Choroid plexus epithelial cell (primary cell): ENCODE measurements around the gene NDUFB7.
"Not testable (repeated sequence)": the region's sequence is repeated elsewhere in the genome, so short reads cannot be mapped to it uniquely, and the experiment has no call there.

ENCODE experiments used
- DNase-seq: peaks from one replicate; pipeline ENCODE4 v3.0.0-alpha.2; 2010; ENCODE audit warnings: low read depth
- H3K4me3 ChIP-seq: 2 replicates; pipeline ENCODE4 v1.5.1; 2011; ENCODE audit warnings: low read depth, mild to moderate bottlenecking, control low read depth, low read length, moderate library complexity
- TF ChIP-seq, protein P1 (sequence below): conservative IDR thresholded peaks from 2 replicates; pipeline ENCODE4 v1.5.1; 2011; ENCODE audit warnings: low read depth, mild to moderate bottlenecking, control low read depth, inconsistent platforms, low read length, moderate library complexity

The NDUFB7 gene

DNA sequence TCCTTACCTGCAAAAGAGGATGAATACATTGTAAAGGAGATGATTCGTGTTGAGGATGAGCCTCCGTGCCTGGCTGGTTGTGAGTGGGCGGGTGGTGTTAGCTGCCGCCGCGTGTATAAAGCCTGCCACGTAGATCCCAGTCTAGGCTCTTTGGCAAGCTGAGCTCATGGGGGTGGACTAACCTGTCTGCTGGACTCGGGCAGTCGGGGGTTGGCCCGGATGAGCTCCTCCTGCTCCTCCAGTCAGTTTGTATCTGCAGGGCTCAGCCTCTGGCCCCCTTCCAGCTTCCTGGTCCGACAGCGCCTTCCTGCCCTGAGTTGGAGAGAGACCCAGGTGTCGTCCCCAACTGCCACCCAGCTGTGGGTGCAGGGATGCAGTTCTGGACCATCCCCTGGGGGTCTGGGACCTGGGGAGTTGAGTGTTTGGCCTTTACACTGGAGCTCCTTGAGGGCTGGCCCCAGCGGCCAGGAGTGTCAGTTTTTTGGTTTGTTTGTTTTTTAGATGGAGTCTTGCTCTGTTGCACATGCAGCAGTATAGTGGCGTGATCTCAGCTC is 21.6 kb downstream of the NDUFB7 start:
- DNase-seq = peak; percentile 35
- TF ChIP-seq, protein P1, sequence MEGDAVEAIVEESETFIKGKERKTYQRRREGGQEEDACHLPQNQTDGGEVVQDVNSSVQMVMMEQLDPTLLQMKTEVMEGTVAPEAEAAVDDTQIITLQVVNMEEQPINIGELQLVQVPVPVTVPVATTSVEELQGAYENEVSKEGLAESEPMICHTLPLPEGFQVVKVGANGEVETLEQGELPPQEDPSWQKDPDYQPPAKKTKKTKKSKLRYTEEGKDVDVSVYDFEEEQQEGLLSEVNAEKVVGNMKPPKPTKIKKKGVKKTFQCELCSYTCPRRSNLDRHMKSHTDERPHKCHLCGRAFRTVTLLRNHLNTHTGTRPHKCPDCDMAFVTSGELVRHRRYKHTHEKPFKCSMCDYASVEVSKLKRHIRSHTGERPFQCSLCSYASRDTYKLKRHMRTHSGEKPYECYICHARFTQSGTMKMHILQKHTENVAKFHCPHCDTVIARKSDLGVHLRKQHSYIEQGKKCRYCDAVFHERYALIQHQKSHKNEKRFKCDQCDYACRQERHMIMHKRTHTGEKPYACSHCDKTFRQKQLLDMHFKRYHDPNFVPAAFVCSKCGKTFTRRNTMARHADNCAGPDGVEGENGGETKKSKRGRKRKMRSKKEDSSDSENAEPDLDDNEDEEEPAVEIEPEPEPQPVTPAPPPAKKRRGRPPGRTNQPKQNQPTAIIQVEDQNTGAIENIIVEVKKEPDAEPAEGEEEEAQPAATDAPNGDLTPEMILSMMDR = no peak
- H3K4me3 ChIP-seq = no peak overlapping the region

DNA sequence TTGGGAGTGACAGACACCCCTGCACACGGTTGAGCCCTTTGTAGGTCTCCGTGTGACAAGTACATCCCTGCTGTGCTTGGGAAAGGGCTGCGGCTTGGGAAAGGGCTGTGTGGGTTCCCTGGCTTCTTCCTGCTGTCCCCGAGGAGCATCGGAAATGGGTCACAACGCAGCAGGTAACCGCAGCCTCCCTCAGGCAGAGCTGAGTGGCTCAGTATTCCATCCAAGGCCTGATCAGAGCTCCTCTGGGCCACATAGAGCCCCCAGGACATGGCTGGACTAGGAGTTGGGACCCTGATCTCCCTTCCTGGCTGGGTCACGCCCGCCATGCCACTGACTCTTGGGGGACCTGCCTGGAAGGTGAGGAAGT is 26.2 kb downstream of the NDUFB7 start:
- DNase-seq = no peak
- TF ChIP-seq, protein P1 = no peak
- H3K4me3 ChIP-seq = no peak overlapping the region

DNA sequence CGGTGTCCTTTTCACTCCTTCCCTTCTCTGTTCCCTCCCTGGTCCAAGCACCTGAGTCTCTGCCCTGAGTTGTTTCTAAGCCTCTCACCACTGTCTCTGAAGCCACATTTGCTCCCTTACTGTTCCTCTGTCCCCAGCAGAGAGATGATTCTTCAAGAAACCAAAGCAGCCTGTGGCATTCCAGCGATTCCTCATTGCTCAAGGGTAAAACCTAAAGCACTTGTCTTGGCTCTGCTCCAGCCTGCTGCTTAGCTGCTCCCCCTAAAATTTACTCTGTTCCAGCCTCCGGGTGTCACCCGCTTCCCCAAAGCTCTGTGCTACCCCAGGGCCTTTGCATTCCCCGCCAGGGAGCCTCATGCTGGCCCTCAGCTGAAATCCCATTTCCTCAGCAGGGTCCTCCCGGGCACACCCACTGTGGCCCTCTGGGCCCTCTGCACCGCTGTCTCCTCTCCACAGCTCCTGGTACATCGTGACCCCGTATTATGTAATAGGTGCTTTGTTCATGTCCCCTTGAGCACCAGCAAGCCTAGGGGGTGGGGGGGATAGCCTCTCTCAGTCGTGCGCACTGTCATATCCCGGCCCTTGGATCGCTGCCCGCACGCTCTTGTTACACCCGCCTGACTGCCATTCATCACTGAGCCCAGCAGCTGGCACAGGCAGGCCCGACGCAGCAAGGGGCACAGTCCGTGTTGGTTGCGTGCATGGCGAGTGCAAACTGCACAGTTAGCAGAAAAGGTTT is 26.7 kb downstream of the NDUFB7 start:
- TF ChIP-seq, protein P1 = no peak
- H3K4me3 ChIP-seq = no peak overlapping the region
- peak; percentile 46 for DNase-seq

DNA sequence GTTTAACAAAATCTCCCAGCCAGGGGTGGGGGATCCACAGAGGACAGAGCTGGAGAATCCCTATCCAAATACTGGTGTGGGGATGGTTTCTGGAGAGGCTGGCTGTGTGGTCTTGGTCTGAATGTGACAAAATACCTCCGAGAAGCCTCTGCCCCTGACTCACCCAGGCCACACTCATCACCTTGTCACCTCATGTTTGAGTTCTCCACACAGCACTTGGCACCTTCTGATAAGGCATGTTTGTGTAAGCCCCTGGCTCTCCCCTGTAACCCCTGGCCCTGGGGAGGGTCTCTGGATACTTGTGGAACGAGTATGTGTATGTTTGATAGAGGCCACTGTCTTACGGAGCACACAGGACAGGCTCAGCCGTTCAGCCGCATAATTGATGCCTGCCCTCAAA is 27.8 kb downstream of the NDUFB7 start:
- TF ChIP-seq, protein P1 = no peak
- no peak for DNase-seq
- H3K4me3 ChIP-seq = no peak overlapping the region

DNA sequence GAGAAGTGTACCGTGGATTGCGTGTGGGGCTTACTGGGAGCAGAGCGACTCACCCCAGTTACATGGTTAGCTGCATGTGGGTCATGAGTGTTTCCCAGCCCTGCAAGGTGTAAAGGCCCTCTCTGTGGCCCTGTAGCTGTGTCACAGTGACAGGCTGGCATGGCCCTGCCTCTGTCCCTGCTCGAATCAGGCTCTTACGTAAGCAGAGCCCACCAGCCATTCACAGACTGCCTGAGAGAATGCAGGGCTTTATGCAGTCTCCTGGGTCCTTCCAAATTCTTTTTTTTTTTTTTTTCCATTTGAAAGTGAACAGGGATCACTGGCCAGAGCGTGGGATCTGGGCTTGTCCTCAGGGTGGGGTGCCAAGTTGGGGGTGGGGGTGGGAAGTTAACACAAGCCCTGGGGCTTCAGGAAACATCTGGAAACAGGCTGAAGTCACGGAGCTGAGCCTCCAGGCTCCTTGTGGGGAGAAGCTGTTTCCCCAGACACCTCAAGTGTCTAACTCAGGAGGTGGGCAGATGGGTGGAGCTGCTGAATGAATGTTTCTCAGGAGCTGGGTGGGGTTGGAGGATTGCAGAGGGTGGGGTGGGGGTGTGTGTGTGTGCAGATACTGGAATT is 29.0 kb downstream of the NDUFB7 start:
- TF ChIP-seq, protein P1 = no peak
- no peak overlapping the region for H3K4me3 ChIP-seq
- DNase-seq = peak; percentile 30

DNA sequence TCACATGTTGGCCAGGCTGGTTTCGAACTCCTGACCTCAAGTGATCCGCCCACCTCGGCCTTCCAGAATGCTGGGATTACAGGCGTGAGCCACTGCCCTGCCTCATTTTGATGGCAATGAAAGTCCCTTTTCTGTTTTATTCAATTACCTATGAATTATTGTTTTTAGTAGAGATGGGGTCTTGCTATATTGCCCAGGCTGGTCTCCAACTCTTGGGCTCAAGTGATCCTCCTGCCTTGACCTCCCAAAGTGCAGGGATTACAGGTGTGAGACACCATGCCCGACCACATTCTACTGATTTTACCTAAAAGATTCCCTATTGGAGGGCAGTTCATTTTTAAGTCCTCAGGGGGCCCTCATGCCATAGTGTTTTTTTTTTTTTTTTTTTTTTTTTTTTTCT is 29.9 kb downstream of the NDUFB7 start:
- DNase-seq = not testable (repeated sequence)

DNA sequence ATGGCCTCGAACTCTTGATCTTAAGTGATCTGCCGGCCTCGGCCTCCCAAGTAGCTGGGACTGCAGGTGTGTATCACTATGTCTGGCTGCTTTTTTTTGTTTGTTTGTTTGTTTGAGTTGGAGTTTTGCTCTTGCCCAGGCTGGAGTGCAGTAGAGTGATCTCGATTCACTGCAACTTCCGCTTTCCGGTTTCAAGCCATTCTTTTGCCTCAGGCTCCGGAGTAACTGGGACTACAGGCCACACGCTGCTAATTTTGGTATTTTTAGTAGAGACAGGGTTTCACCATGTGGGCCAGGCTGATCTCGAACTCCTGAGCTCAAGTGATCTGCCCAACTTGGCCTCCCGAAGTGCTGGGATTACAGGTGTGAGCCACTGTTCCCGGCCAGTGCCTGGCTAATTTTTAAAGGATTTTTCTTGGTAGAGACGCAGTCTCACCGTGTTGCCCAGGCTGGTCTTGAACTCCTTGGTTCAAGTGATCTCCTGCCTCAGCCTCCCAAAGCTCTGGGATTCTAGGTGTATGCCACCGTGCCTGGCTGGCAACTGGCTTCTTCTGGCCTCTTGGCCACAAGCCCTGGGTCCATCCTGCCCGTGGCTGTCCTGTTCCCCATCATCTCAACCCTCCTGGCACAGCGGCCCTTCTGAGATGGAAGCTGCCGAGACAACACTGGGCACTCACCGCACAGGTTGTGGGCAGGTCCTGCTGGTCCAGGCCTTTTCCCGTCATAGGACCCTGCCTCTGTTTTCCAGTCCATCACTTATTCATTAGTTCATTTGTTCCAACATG is 30.9 kb downstream of the NDUFB7 start:
- no peak overlapping the region for H3K4me3 ChIP-seq
- TF ChIP-seq, protein P1 = no peak
- DNase-seq = no peak

More for the DNA sequence above, 29.9 kb downstream of the NDUFB7 start:
- H3K4me3 ChIP-seq = not testable (repeated sequence)
